ENCODE results near the gene SUGCT. TPM values are rescaled to one million over a fixed set of nuclear protein-coding genes. Genes with fewer than 3 reads are reported as not detected.
A peak's percentile ranks its signal among the peaks of the same experiment; 100 is the strongest.

The SUGCT gene
- total and polyA plus RNA-seq, 10 donors = 1.4 to 13.6 (median 2.5) TPM

DNA sequence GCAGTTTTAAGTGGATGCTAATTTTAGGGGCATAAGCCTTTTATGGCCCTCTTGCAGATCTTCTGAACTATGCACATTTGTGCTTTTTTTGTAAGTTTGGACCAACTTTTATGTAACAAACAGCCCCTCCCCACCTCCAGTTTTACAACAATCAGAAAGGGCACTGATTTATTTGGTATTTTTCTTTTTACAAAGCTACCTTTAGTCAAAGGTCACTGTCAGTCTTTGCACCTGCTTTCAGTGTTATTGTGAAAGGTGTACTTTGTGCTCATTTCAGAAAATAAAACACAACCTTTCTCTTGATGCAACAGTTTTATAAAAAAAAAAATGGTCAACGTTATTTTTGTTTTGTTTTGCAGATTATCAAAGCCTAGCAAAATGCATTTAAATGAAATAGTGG, 39.6 kb upstream of the SUGCT start:
- no peaks in the 10 kb centered on the region for H3K9me3 ChIP-seq
- DNase-seq = no peak
- no peak overlapping the region for H3K4me3 ChIP-seq
- no peaks in the 10 kb centered on the region for H3K27me3 ChIP-seq (replicated peaks in 1 of 7)
- no peak overlapping the region for H3K27ac ChIP-seq
- 0 to 98% (median 91%) methylated on average over 1 of the region's 1 CpG for WGBS, 5 donors
- H3K36me3 ChIP-seq = peaks cover 0 to 71% (median 45%) of the 10 kb centered on the region in 6 donors
- no peak for TF ChIP-seq POLR2AphosphoS5 (IDR thresholded peaks at IDR 0.05)
- no peak for TF ChIP-seq POLR2A (IDR thresholded peaks at IDR 0.05)
- TF ChIP-seq, protein P1, sequence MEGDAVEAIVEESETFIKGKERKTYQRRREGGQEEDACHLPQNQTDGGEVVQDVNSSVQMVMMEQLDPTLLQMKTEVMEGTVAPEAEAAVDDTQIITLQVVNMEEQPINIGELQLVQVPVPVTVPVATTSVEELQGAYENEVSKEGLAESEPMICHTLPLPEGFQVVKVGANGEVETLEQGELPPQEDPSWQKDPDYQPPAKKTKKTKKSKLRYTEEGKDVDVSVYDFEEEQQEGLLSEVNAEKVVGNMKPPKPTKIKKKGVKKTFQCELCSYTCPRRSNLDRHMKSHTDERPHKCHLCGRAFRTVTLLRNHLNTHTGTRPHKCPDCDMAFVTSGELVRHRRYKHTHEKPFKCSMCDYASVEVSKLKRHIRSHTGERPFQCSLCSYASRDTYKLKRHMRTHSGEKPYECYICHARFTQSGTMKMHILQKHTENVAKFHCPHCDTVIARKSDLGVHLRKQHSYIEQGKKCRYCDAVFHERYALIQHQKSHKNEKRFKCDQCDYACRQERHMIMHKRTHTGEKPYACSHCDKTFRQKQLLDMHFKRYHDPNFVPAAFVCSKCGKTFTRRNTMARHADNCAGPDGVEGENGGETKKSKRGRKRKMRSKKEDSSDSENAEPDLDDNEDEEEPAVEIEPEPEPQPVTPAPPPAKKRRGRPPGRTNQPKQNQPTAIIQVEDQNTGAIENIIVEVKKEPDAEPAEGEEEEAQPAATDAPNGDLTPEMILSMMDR (IDR thresholded peaks at IDR 0.05 in 8 of 11, conservative IDR thresholded peaks at IDR 0.05 in 3 of 11) = no peak
- intact Hi-C loops (cut with DNase I; ENCODE audit: low total_unique reads) = no loop called here
- H3K4me1 ChIP-seq = no peaks in the 10 kb centered on the region

DNA sequence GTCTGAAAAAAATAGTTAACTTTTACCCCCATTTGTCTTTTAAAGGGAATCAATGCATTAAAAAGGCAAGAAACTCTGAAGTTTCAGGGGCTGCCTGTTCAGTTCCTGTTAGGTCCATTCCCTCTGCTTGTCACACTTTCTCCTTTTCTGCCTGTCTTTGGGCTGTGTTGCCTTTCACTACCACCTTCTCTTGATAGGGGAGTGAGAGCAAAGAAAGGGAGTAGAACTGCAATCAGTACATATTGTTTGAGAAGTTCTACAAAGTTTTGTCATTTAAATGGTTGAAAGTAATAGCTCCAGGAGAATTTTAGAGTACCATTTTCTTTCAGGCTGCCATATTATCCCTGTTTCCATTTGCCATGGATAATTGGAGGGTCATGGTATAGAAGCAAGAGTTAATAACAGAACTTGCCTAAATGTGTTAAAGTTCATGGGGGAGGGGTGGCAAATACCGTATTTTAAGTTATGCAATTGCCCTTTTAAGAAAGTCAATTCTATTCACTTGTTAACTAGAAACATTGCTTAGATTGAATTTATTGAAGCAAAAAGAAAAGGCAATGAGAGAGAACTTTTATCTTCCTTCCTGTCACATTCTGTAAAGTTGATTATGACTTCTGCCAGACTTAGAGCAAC, 39.0 kb upstream of the SUGCT start:
- no peak overlapping the region for H3K4me3 ChIP-seq
- peaks cover 0 to 66% (median 40%) of the 10 kb centered on the region in 6 donors for H3K36me3 ChIP-seq
- TF ChIP-seq POLR2A (IDR thresholded peaks at IDR 0.05) (no peak), POLR2AphosphoS5 (IDR thresholded peaks at IDR 0.05) (no peak)
- TF ChIP-seq, protein P1 (IDR thresholded peaks at IDR 0.05 in 8 of 11, conservative IDR thresholded peaks at IDR 0.05 in 3 of 11) = no peak

DNA sequence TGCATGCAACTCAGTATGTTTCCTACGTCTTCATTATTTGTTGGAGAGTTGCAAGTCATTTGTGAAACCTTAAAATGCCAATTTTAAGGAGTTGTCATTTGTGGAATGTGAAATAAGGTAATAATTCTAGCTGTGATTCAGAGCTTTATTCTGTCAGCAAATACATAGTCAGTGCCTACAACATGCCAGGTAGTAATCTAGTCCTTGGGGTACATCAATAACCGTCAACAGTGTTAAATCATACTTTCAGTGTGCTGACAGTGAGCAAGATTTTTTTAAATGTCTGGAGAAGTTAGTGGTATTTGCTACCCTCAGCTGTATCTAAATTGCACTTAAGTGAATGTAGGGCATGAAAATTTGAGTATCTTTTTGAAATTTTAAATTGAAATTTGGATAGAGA, 37.1 kb upstream of the SUGCT start:
- TF ChIP-seq POLR2AphosphoS5 (IDR thresholded peaks at IDR 0.05) (no peak), POLR2A (IDR thresholded peaks at IDR 0.05) (no peak)
- TF ChIP-seq, protein P1 (IDR thresholded peaks at IDR 0.05 in 8 of 11, conservative IDR thresholded peaks at IDR 0.05 in 3 of 11) = no peak
- peaks cover 0 to 46% (median 29%) of the 10 kb centered on the region in 6 donors for H3K36me3 ChIP-seq
- DNase-seq = no peak
- H3K27ac ChIP-seq = no peak overlapping the region
- no peaks in the 10 kb centered on the region for H3K27me3 ChIP-seq (replicated peaks in 1 of 7)
- H3K9me3 ChIP-seq = no peaks in the 10 kb centered on the region
- WGBS, 5 donors = 86 to 93% (median 91%) methylated on average over 2 of the region's 2 CpGs
- no peaks in the 10 kb centered on the region for H3K4me1 ChIP-seq
- H3K4me3 ChIP-seq = no peak overlapping the region
- intact Hi-C loops (cut with DNase I; ENCODE audit: low total_unique reads) = no loop called here

More for the DNA sequence above, 39.0 kb upstream of the SUGCT start:
- Histone ChIP-seq H3K27ac (peak overlapping the region in 1 of 8 donors; percentile 9), H3K9me3 (no peaks in the 10 kb centered on the region), H3K4me1 (no peaks in the 10 kb centered on the region), H3K27me3 (replicated peaks in 1 of 7) (no peaks in the 10 kb centered on the region)
- intact Hi-C loops (cut with DNase I; ENCODE audit: low total_unique reads) = no loop called here
- WGBS, 5 donors = 30 to 59% (median 48%) methylated on average over 1 of the region's 1 CpG
- DNase-seq = no peak

DNA sequence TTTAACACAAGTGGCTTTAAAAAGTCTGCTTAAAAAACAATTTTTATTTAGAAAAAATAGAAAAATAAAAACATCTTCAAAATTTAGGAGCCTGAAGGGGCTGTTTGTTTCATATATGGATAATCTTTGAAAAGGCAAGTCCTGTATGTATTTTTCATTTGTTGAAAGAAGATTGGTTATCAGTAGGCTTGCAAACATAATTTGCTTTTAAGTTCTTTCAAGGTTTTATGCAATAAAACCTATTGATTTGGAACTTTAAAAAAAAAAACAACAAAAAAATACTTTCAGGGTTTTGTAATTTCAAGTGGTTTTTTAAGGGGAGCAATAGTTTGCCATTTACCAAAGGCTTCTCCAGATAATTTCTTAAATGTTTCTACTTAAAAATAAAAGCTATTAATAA, 36.0 kb upstream of the SUGCT start:
- intact Hi-C loops (cut with DNase I; ENCODE audit: low total_unique reads) = no loop called here

More for the DNA sequence above, 36.0 kb upstream of the SUGCT start:
- no peak for DNase-seq
- Histone ChIP-seq H3K4me1 (no peaks in the 10 kb centered on the region), H3K9me3 (no peaks in the 10 kb centered on the region), H3K4me3 (no peak overlapping the region), H3K27me3 (replicated peaks in 1 of 7) (no peaks in the 10 kb centered on the region), H3K36me3 (peaks cover 0 to 36% (median 19%) of the 10 kb centered on the region in 6 donors), H3K27ac (no peak overlapping the region)
- TF ChIP-seq POLR2A (IDR thresholded peaks at IDR 0.05) = no peak
- TF ChIP-seq POLR2AphosphoS5 (IDR thresholded peaks at IDR 0.05) = no peak
- TF ChIP-seq, protein P1 (IDR thresholded peaks at IDR 0.05 in 8 of 11, conservative IDR thresholded peaks at IDR 0.05 in 3 of 11) = no peak
